Left forelimb (tissue), 1 donor: ENCODE measurements around the gene RASAL2.

Experiments
- DNase-seq: peaks from one replicate; pipeline ENCODE4 v3.0.0-alpha.2; 2018; ENCODE audit warnings: low spot score

RASAL2 gene

GRCh38 chr1:178093951-178094738 lies at the start of gene RASAL2:
RASAL2 (plus strand) TSS chr1:178094104; CDS start chr1:178094493, 389 bp downstream.
- DNase-seq, result peak; percentile 85

- no peak for DNase-seq
These were observed 47.2 kb upstream of the RASAL2 start for GRCh38 chr1:178046591-178047270.

DNA sequence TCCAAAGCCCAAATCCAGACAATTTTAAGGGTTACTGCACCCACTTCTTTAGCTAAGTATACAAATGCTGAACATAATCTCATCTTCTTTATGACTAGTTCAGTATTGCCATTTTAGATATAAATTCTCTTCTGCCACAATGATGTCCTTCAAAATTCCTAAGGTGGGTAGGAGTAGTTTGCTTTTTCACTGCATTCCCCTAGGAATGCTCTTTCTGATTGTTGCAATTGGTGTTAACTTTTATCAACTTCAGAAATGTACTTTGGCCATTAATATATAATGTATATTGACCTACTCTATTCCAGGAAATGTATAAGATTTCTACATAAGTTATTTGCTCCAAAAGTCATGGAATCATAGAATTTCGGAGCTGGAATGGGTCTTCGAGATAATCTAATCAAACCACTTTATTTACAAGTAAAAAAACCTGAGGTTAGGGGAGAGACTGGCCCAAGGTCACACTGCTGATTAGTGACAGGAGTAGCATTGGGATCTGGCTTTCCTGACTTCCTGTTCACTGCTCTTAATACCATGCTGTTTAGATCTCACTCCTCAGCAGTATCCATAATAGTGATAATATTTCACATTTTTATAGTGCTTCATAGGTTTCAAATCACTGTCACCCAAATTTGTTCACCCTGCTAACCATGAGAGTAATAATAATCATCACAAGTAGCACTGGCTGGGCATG lies 46.4 kb upstream of the RASAL2 start:
- DNase-seq, result no peak

DNA sequence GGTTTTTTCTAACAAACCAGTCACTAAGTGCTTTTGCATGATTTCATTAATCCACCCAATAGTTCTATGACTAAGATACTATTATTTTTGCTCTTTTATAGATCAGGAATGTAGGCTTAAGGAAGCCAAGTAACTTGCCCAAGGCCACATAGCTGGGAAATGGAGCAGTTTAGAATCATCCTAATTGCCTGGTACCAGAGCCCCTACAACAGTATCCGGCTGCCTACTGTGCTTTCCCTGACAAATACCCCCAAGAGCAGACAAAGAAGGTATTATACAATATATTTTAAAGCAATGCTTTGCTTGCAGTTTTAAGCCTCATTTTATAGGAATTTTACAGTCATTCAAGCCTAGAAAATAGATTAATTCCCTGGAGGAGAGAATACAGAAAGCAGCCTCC lies 45.5 kb upstream of the RASAL2 start:
- DNase-seq, result no peak

DNA sequence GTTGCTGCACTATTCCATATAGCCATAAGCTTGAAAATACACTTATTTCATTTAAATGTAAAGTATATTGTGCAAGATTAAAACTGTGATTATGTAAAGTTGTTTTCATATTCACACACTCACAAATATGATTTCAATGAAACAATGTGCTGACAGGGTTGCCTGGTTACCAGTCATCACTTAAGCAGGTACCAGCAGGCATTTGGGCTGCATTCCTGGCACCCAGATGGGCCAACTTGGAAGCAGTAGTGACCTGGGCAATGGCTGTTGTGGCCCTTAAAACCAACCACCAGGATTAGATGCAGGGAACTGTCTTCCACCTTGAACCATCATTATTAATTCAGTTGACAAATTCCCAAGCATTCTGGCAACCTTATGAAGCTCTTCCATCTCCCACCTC lies 45.0 kb upstream of the RASAL2 start:
- no peak for DNase-seq

GRCh38 chr1:178050084-178050483 lies 43.8 kb upstream of the RASAL2 start:
- DNase-seq, result no peak

DNA sequence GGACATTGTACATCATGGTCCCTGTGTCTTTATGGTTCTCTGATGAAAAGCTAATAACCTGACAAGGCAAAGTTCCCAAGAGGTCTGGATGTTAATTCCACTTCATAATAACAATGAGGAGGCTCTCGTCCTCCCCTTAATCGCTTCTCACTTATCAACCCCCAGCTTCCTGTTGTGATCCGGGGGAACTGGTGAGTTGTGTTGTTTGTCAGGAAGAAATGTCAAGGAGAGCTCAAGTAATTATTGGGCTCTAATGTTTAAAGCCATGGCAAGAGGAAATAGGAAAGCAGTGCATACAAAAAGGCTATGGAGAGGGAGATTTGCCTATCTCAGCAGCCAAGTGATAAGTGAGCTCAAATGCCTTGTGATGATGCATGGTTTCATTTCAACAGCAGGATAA lies 42.8 kb upstream of the RASAL2 start:
- DNase-seq, result no peak

DNA sequence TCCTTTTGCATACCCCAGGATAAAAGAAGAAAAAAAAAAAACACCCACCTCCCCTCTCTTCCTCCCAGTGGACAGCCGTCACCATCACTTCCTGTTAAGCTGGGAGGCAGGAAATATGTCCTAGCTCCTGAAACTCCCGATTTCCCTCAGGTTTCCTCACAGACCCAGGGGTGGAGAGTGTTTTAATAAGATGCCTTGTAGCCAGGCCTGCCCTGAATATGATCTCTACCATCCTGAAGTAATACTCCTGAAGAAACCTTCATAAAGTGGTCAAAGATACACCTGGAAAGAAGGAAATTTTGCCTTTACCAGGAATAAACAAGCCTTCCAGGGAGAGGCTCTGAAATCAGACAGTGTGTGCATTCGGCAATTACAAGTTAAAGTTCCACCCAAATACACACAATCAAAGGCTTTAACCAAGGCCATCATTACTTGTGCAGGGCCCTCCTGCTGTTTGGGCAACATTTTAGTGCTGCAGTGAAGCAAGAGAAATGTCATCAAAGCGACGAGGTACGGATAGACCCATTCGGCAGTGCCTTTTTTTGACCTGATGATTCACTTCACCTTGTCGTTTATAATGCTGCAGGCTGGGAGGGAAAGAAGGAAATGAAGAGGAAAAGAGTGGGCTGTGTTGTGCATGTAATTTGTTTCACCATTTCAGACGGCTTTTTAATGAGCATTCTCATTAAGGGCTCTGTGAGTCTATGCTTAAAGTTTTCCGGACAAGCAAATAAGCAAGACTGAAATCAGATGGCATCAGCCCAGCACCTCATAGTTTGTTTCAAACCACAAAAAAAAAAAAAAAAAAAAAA lies 41.0 kb upstream of the RASAL2 start:
- DNase-seq, result no peak

GRCh38 chr1:178055093-178055492 lies 38.8 kb upstream of the RASAL2 start:
- no peak for DNase-seq

GRCh38 chr1:178055779-178056471 lies 38.0 kb upstream of the RASAL2 start:
- no peak for DNase-seq

DNA sequence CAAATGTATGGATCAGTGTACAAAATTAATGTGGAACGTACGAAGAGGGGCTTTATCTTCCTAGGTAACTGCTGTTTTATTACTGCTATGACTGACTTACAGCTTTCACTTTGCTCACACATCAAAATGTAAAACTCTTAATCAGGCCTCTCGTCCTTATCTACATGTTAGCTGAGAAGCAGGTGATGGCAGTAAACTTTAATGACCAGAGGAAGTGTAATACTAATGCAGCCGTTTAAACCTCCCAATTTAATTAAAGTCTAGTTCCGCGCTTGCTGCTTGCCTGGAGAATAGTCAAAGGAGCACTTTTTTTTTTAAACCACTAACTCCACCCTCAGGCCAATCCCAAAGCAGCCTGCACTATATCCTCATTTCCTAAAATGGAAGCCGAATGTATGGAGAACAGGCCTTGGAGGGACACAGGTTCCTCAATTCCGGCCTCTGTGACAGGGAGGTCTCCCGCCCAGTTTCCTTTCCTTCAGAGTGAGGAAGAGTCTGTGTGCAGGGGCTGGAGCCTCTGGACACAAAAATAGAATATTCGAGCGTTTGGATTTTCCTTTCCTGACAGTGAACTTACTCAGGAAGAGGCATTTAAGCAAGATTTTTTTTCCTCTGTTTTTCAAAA lies 36.7 kb upstream of the RASAL2 start:
- DNase-seq, result no peak

DNA sequence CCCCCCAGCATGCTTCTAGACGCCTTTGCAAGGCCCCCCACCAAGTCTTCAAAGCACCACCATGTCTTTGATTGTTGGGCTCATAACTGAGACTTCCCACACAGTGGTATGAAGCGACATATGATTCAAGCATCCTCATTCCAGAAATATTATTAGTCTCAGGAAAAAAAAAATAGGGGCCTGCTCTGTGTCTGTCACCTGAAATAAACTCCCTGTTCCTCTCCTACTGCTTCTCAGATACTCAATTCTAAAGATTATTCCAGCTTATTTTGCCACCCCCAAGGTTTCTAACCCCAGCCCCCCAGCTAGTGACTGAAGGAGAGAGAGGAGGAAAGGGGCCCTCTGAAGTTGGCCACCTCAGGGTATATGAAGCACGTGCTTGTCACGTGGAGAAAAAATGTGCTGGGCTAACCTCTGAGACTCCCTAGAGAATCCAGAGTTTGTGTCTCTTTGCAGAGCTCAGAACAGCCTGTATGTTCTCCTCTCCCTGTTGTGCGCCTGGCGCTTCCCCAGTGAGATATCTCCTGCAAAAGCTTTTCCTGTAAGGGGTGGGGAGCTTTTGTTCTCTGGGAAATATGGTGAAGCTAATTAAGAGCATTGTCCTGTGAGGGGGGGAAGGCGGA lies 35.9 kb upstream of the RASAL2 start:
- DNase-seq, result no peak

- DNase-seq, result no peak
These were observed 32.9 kb upstream of the RASAL2 start for GRCh38 chr1:178060789-178061556.

GRCh38 chr1:178061620-178062019 lies 32.3 kb upstream of the RASAL2 start:
- DNase-seq, result no peak

DNA sequence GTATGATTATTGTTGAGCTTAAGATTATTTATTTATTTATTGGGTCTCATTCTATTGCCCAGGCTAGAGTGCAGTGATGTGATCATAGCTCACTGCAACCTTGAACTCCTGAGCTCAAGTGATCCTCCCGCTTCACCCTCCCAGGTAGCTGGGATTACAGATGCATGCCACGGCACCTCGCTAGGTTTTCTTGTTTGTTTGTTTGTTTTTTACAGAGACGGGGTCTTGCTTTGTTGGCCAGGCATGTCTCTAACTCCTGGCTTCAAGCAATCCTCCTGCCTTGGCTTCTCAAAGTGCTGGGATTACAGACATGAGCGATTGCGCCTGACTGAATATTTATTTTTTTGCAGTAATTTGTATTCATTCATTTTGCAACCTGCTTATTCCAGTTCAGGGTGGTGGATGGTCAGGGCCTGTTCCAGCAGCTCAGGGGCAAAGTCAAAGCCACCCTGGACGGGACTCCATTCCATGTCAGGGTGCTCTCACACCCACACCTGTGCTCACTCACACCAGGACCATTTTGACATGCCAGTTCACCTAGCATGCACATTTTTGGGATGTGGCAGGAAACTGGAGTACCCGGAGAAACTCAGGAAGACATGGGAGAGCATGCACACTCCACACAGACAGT lies 29.6 kb upstream of the RASAL2 start:
- DNase-seq, result no peak

GRCh38 chr1:178065250-178065649 lies 28.7 kb upstream of the RASAL2 start:
- DNase-seq, result no peak

DNA sequence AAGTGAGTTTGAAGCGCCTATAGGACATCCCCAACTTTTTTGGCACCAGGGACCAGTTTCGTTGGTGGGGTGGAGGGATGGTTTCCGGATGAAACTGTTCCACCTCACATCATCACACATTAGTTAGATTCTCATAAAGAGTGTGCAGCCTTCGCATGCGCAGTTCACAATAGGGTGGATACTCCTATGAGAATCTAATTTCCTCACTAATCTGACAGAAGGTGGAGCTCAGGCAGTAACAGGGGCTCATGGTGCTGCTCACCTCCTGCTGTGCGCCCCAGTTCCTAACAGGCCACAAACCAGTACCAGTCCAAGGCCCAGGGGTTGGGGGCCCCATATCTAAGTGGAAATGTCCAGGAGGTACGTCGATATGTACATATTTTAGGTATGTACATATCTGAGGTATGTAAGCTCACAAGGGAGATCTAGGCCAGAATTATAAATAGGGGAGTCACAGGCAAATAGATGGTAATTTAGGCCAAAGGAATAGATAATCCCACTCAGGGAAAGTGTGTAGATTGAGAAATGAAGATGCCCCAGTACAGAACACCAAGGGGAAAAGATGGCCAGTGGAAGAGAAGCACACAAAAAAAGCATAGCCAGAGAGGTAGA lies 27.5 kb upstream of the RASAL2 start:
- no peak for DNase-seq

DNA sequence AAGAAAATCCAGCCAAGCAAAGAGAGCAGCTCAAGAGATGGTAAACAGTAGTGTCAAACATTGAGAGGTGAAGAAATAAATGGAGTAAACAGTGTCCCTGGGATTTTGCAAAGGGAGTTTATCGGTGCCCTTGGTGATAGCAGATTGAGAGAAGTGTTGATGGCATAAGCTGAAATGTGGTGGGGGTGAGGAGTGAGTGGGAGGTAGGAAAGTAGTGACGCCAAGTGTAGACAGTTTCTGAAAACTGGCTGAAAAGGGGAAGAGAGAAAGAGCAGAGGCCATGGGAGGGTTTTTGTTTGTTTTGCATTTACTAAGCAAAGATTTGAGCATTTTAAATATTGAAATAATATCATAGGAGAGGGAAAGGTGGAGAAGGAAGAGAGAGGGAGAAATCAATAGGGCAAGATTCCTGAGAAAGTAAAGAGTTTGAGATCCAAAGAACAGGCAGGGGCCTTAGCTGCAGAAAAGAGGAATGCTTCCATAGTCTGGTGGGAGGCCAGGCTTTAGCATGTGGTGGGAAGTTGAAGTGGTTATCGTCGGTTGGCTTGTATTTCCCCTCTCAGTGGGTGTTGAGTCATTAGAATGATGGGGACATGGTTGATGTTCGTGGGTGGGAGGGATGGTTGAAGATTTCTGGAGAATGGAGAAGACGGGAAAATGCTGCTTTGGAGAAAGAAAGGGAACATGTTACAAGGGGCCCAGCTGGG lies 26.8 kb upstream of the RASAL2 start:
- no peak for DNase-seq
